ENCODE results near the gene ST14. TPM values are rescaled to one million over a fixed set of nuclear protein-coding genes. Genes with fewer than 3 reads are reported as not detected.

The ST14 gene
- total RNA-seq (2022; extraction: Qiagen RNA extraction; ENCODE audit: low read depth) = 0.09 to 0.53 TPM (median 0.27 TPM) in 5 replicates

DNA sequence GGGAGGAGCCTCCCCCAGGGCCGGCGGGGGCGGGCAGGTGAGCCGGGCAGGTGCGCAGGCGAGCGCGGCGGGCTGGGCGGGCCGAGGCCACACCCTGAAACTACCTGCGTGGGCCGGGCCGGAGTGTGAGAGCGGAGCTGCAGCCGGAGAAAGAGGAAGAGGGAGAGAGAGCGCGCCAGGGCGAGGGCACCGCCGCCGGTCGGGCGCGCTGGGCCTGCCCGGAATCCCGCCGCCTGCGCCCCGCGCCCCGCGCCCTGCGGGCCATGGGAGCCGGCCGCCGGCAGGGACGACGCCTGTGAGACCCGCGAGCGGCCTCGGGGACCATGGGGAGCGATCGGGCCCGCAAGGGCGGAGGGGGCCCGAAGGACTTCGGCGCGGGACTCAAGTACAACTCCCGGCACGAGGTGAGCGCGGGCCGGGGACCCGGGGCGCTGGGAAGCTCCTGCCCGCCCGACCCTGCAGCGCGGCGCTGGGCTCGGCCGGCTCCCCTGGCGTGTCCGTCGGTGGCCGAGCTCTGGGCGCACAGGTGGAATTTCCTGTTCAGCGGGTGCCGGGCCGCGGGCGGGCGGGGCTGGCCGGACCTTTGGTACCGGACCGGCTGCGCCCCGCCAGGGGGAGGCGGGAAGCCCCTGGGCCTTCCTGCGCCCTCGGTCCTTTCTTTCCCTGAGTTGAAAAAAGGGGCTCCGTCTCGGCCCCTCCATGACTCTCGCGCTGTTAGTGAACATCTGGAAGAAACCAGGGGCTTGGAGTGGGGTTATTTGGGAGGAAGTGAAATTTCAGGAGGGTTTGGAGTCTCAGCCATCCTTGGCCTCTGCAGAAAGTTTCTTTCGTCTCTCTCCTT is at the start of gene ST14:
Gene ST14, plus strand, starts transcription at position 126 of the 841 bp plus-strand sequence. Its CDS starts 198 bp downstream, at position 324.

Other genes with a start within 250 kb of the ST14 start
- 1.4 to 2.6 TPM (median 1.8 TPM) in 5 replicates for gene PRDM10, start 156.9 kb upstream of the ST14 start, total RNA-seq (2022; extraction: Qiagen RNA extraction; ENCODE audit: low read depth)
- gene APLP2, start 89.9 kb upstream of the ST14 start, total RNA-seq (2022; extraction: Qiagen RNA extraction; ENCODE audit: low read depth) = 157 to 194 TPM (median 171 TPM) in 5 replicates
- 5.2 to 9.0 TPM (median 7.0 TPM) in 5 replicates for gene ZBTB44, start 155.1 kb downstream of the ST14 start, total RNA-seq (2022; extraction: Qiagen RNA extraction; ENCODE audit: low read depth)